Inflammatory macrophage treated with lipopolysaccharide for 4 hours (primary cell): Measurements from ENCODE around the gene ENDOU.

Experiments
- DNase-seq: peaks from one replicate; pipeline ENCODE4 v3.0.0-alpha.2; 2020

Gene ENDOU, protein sequence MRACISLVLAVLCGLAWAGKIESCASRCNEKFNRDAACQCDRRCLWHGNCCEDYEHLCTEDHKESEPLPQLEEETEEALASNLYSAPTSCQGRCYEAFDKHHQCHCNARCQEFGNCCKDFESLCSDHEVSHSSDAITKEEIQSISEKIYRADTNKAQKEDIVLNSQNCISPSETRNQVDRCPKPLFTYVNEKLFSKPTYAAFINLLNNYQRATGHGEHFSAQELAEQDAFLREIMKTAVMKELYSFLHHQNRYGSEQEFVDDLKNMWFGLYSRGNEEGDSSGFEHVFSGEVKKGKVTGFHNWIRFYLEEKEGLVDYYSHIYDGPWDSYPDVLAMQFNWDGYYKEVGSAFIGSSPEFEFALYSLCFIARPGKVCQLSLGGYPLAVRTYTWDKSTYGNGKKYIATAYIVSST

DNA sequence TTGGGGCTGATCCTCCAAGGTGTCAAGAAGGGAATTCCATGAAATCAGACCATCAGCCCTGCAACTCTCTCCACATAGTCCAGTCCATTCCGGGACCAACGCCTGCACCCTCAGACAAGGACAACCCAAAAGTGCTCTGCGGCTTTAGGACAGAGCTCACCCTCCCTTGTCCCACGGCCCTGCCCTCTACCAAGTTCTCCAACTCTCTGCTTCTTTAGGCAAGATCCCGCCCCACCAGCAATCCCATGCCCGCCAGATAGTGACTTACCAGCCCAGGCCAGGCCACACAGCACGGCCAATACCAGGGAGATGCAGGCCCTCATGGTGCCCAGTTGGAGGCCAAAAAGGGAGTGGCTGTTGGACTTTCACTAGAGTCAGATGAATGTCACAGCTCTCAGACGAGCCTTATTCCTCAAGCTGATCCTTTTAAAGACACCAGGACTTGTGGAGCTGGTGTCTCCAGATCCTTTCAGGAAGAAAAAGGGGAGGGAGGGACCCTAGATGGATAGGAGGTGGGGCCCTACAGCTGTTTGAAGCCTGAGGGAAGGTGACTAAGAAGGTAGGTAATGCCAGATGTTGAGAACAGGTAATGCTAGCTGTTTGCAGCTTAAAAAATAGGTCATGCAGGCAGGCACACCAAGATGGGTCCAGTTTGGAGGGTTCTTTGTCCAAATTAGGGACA, at the start of gene ENDOU:
TSS of gene ENDOU (minus strand) at position 400 of the 682 bp plus-strand sequence. CDS start at position 323, 77 bp downstream.
- no peak for DNase-seq

DNA sequence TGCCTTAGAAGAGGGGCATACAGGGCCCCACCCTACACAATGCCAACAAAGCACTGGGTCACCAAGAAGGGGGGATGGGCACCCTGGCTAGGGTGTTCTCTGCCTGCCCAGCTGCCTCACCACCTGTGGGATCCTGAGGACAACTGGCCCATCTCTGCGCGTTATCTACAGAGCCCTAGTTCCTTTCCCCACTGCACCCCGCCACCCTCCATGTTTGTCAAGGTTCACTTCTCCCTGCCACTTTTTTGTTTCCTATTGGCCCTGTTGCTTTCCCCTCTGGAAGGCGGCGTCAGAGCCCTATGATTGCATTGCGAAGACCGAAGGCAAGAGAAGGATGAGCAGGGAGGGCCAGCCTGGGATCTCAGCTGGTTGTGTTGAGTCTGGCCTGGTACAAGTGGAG, 49.4 kb upstream of the ENDOU start:
- DNase-seq, result peak; percentile 31

DNA sequence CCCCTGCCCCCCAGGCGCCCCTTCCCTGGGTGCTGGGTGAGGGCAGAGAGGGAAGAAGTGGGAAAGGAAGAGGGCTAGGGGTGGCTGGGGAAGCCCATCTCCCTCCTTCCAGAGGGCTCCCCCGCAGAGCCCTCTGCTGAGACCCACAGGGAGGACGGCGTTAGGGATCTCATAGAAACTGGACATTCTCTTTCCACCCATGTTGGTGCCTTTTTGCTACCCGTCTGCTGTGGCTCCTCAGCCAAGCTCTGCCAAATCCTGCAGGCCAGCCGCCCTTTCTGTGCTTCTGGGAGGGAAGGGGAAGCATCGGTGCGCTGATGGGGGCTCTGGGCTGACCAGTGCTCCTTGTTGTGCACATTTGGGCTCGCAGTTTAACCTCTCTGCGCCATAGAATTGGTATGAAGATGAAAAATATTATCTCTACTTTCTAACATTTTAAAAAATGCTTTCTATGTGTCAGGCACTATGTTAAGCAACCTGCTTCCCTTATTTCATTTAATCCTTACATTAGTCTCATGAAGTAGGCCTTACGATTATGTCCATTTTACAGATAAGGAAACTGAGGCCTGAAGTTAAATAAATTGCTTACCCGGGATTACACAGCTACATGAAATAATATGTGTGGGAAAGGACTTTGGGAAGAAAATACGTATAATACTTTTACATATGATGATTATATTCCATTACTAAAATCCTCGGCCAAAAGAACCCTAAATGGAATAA, 48.7 kb upstream of the ENDOU start:
- DNase-seq, result peak; percentile 18

DNA sequence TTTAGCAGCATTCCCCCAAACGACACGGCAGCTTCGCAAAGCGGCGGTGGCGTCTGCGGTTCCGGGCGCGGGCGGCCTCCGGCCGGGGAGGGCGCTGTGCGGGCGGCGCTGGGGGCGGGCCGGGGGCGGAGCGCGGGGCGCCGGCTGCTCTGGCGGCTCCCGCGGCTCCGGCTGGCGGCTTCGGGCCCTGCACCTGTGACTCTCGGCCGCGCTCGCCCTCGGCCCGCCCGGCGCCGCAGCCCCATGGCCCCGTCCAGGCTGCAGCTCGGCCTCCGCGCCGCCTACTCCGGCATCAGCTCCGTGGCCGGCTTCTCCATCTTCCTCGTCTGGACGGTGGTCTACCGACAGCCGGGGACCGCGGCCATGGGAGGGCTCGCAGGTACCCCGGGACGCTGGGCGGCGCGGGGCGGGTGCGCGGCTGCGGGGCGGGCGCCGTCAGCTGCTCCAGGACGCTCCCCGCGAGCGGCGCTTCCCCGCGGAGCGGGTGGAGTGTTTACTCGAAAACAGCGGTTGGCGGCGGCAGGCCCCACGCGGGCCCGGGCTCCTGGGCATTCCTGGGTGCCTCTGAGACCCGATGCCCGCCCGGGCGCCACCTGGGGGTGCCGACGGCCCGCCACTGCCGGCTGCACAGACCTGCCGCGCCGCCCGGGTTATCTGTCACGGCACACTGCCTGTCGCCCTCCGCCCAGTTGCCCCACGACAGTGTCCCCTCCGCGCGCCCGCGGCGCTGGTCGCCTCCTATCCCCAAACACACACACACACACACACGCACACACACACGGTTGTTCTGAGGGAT, 48.0 kb upstream of the ENDOU start, which contains the start of gene SLC48A1:
TSS of gene SLC48A1 (plus strand) at position 177 of the 796 bp plus-strand sequence. CDS start at position 244, 67 bp downstream.
- DNase-seq, result peak; percentile 54

DNA sequence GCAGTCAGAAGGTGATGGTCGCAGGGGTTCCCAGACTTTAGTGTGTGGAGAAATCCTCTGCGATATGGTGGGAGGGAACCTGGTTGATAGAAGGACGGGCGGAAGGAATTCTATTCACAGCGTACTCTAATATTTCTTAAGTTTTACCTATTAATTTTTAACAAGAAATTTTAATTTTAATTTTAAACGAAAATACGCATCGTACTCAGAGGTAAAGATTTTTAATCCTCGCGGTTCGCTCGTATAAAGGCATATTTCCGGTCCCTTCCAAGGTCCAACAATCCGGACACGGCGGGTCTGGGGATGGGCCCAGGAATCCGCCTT, 47.4 kb upstream of the ENDOU start:
- DNase-seq, result no peak

DNA sequence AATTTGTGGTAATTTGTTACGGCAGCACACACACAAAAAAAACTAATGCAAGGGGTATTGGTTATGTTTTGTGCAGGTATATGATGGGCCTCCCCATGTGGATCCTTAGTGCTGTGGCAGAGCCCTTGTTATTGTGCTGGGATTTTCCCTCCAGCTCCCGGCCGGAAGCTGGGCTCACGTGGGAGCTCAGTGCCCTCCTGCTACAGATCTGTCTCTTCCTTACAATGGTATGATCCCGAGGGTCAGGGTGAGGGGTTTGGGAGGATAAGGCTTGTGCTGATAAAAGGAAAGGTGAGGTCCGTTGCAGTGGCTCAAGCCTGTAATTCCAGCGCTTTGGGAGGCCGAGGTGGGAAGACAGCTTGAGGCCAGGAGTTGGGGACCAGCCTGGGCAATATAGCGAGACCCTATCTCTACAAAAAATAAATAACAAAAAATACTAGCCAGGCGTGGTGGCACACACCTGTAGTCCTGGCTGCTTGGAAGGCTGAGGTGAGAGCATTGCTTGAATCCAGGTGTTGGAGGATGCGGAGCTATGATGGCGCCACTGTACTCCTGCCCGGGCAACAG, 46.9 kb upstream of the ENDOU start:
- DNase-seq, result no peak

DNA sequence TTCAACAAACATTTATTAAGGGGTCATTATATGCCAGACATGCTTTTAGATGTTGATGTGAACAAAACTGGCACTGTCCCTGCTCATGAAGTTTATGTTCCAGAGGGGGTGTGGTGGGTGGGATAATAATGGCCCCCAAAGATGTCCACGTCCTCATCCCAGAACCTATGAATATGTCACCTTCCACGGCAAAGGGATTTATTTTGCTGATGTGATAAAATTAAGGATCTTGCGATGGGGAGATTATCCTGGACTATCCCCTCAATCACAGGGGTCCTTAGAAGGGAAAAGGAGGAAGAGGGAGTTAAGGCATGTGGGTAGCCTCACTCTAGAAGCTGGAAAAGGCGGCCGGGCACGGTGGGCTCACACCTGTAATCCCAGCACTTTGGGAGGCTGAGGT, 46.0 kb upstream of the ENDOU start:
- DNase-seq, result no peak

DNA sequence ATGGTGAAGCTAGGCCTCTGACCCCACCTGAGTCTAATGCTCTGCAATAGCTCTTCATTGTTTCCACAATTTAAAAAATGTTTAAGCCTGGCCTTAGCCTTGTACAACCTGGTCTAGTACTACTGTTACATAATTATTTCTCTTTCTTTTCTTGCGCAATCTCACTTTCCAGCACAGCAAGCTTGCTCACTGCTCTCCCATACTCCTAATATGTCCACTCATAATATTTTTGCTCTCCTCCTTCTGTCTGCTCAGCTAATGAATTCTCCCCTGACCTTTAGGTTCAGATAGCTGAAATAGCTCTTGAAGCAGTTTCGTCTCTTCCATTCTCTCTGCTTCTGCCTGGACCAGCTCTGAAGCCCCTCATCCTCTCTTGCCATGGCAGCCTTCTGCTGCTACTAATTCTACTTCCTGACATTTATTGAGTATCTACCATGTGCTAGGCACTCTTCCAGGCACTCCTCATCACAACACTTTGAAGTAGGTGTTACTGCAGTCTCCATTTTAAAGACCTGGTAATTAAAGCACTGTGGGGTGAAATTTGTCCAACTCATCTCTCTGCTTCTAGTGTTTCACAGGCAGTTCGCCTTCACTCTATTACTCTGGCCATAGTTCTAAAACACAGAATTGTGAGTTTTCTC, 44.9 kb upstream of the ENDOU start:
- DNase-seq, result peak; percentile 77

DNA sequence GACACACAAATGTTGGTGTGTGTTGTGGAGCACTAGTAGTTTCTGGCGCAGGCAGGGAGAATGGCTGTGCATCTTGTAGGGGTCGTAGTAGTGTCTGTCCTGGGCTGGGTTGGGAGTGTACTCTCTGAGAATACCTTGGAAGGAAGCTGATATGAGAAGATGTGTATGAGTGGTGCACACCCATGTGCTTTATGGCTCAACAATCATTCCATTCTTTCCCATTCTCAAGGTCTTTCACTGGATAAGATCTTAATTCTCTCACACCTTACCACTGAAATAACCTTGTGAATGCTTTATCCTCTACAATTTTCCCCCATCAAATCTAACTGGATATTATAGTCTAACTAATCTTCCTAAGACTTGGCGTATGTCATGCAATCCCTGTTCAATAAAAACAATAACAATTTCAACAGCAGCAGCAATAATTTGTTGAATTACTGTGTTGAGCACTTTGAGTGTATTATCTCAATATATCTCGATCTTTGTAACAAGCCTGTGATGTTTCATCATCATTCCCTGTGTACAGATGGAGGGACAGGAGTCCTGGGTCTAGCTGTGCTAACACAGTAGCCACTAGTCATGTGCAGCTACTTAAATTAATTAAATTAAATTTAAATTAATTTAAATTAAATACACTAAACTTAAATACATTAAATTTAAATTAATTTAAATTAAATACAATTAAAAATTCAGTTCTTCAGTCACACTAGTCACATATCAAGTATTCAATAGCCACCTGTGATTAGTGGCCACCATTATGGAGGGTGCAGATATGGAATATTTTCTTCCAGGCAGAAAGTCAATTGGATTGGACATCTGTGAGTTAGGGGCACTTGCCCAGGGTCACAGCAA, 44.2 kb upstream of the ENDOU start:
- DNase-seq, result no peak

DNA sequence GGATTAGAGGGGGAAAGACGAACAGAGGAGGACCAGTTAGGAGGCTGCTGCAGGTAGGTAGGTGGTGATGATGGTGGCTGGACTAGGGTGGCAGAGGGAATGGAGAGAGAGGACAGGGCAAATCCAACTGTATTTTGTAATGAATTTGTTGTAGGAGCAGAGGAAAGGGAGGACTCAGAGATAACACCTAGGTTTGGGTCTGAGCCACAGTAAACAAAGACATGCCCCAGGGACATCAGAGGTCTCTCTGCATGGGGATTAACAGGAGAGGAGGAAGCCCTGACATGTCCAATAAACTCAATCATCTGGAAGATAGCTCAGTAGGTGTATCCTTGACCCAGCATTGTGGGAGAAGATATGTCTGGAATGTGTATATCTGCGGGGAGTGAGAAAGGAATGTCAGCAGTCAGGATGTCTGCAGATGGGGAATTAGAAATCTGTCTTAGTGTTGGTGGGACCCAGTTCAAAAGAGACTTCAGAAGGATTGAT, 43.1 kb upstream of the ENDOU start:
- no peak for DNase-seq

DNA sequence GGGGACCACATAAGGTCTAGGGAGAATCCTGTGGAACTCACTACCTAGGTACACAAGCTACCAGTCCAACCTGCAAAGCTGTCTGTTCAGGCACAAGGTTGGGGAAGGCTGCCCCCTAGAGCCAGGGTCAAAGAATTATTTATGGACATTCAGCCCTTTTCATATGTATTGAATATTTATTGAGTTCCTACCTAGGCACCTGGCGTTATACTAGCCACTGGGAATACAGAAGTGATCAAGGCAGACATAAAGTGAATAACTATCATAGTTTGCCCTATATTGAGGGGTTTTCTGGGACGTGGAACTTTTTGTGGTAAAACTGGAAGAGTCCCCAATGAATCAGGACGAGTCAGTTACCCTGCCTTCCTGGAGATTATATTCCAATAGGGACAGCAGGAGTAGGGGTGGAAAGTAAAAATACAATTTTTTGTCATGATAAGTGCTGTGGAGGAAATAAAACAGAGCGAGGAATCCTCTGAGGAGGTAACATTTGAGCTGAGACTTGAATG, 42.0 kb upstream of the ENDOU start:
- DNase-seq, result peak; percentile 50

DNA sequence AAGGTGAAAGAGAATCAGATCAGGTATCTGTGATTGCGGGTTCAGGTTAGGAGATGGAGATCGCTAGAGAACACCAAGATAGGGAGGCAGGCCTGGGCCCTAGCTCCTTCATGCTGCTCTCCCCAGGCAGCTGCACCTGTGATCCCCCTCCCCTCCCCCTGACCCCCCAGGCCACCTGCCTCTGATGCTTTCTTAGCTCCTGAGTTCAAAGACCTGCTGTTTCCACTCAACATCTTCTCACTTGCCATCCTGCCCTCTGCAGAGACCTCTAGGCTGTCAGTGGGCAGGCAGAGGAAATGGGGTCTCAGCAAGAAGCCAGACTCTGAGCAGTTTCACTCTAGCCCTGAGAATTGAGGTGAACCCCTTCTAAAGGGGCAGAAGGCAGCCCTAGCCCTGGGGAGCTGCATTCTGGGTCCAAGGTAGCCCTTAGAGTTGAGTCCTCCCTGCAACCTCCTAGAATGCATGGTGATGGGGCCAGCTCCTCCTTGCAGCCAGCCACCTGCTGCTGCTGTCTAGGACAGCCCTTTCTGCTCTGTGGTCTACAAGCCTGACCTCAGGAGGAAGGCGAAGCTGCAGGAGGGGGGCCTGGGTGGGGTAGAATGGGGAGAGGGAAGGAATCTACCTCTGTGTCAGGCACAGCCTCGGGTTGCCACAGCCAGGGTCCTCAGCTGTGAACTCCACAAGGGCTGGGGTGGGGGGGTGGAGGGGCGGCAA, 41.4 kb upstream of the ENDOU start:
- no peak for DNase-seq

DNA sequence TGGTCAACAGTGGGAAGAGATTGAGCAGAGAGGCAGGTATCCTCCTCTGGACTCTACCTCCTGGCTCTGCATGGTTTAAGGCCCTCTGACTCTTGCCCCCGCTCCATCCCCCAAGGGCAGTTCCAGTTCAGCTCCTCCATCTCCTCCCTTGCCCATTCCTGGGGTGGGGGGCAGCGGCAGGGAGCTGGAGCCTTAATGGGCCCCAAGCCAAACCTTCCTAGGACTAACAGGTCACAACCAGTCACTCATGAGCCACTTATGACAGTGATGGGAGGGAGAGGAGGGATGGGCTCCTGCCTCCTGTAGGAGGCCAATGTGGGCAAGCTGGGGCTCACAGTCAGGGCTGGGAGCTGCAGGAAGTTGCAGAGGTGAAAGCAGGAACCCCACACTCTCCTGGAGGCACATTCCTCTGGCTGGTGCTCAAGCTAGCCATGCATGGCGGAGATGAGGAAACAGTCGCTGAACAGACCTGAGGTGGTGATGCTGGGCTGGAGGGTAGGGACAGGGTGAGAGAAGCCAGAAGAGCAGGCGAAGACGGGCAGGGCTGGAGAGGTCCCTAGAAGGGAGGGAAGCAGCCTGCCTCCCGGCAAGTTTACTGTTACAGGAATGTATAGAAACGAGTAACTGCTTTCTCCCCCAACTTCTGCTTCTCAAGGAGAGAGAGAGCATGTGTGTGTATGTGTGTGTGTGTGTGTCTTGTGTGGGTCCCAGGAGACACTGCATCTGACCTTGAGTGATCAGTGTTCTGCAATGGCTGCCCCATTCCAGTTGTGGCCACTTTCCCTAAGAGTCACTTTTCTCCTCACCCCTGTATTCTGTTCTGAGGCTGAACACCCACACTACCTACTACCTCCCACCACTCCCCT, 38.4 kb upstream of the ENDOU start:
- peak; percentile 44 for DNase-seq

DNA sequence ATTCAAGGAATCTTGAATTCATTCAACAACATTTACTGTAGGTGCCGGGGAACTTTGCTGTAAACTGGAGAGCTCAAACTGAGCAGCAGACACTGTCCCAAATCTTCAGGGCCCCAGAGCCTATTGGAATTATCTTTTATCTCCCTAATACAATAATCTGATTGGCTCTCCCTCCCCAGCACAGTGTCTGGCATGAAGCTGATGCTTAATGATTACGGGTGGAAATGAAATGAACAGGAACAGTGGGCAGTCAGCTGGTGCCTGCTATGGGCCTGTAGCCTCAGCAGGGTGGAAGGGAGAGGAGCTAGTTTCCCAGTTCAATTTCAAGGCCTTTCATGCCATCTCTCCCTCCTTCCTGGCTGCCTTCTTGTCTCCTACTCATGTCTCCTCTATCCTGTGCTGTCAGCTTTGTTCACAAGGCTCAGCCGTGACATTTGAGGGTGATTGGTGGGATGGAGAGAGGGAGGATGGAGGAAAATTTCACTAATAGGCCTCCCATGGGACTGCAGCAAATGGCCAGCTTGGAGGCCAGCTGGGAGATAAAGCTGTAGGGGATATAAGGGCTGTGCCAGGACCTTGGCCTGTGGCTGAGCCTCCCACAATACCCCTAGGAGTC, 37.7 kb upstream of the ENDOU start:
- no peak for DNase-seq

DNA sequence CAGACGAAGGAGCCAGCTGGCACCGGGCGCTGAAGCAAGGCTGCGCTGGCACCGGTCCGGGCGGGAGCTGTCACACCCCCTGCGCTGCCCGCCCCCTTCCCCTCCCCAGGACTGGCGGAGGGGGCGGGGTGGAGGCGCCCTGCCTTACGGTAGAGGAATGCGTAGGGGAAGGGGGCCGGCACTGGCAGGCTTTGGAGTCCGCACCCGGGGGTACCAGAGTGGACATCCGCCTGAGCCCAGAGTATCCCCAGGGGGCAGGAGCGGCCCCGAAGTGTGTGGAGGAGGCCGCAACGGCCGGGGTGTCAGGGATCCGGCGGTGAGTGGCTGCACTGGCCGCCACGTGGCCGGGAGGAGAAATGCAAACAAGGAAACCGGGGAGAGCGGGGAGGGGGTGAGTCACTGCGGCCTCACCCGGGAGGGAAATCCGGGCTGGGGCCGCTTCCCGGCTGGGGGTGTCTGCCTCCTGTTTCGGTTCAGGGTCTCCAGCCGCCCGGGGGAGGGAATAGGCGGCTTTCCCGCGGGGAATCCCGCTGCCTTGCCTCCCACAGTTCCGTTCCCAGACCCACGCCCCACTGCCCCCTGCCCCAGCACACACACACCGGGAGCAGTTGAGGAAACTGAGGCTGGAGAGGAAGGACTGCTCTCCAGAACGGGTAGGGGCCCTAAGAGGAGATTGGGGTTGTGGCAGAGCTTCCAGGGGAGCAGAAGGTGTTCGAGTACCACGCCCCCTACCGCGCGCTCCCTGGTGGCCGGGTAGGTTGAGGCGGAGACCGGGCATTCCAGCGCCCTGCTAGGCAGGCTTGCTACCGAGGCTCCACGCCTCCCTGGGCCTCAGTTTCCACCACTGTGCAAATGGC, 33.8 kb upstream of the ENDOU start, which contains the start of gene RAPGEF3:
TSS of gene RAPGEF3 (minus strand) at position 47 of the 857 bp plus-strand sequence. CDS start 324 bp downstream, outside the sequence.
- peak; percentile 82 for DNase-seq

DNA sequence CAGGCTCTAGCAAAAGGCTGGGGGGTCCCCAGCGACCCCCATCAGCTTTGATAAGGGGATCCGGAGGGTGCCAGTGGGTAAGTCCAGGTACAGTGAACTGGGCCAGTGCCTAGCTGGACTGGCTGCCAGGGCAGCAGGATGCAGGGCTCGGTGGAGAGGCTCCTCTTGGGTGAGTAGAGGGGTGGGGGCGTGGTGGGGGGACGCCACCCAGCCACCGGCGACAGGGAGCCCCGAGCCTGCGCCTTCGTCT, 33.2 kb upstream of the ENDOU start:
- DNase-seq, result no peak

DNA sequence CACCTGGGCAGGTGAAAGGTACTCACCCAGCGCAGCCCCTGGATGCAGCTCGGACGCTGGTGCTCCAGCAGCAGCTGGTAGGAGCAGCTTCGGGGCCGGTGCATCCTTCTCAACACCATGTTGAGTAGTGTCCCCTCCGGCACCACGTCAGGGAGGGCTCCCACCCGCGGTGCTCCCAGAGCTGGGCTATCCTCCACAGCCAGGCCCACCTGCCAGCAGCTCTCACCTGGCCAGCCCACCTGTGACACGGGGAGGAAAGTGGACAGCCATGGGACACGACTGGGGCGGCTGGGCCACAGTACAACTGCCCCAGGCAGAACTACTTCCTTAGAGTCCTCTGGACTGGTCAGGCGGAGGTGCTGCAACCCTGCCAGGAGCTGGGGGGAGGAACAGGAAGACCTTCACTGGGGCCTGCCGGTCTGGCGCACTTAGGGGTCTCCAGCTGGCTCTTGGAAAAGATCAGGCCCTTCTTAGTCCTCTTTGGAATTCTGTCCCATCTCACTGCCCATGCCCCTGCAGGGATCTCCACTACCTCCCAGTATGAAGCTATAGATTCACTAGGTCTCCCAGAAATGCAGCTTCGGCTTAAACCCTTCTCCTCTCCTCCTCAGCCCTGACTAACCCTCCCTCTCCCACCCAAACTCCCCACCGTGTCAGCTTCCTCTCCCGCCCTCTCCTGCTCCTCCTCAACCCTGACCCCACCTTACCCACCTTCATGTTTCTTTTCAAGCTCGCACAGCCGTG, 32.7 kb upstream of the ENDOU start:
- DNase-seq, result peak; percentile 58
